Measurements from ENCODE around the gene TNFSF15. TPM values are rescaled to one million over a fixed set of nuclear protein-coding genes. Genes with fewer than 3 reads are reported as not detected.
A peak's percentile ranks its signal among the peaks of the same experiment; 100 is the strongest.

The TNFSF15 gene
- polyA plus RNA-seq, 6 donors from 2014 or later, result 0.16 TPM; not detected in 5

GRCh38 chr9:114775981-114776380 lies 29.9 kb downstream of the TNFSF15 start:
- H3K4me3 Mint-ChIP-seq, result no peak overlapping the region
- DNase-seq (no peak), ATAC-seq (ENCODE audit: low read depth in 2 of 2) (no peak)
- peaks cover 31 to 37% (median 34%) of the 10 kb centered on the region in 3 donors for H3K27me3 Mint-ChIP-seq
- no peak overlapping the region for H3K27ac Mint-ChIP-seq
- peaks cover 24 to 34% (median 30%) of the 10 kb centered on the region in 3 donors for H3K4me1 Mint-ChIP-seq
- H3K9me3 Mint-ChIP-seq, result no peaks in the 10 kb centered on the region
- H3K36me3 Mint-ChIP-seq, result peaks cover 0 to 6% of the 10 kb centered on the region in 2 donors

GRCh38 chr9:114775121-114775520 lies 30.7 kb downstream of the TNFSF15 start:
- DNase-seq, result no peak
- Mint-ChIP-seq H3K4me1 (peaks cover 29 to 39% (median 36%) of the 10 kb centered on the region in 3 donors), H3K9me3 (no peaks in the 10 kb centered on the region), H3K36me3 (peaks cover 0 to 6% of the 10 kb centered on the region in 2 donors), H3K27ac (no peak overlapping the region), H3K27me3 (peaks cover 30 to 35% (median 31%) of the 10 kb centered on the region in 3 donors), H3K4me3 (no peak overlapping the region)
- ATAC-seq (ENCODE audit: low read depth in 2 of 2), result no peak

GRCh38 chr9:114774524-114774923 lies 31.3 kb downstream of the TNFSF15 start:
- Mint-ChIP-seq H3K27ac (peak overlapping the region in 1 of 6 donors; percentile 44), H3K9me3 (no peaks in the 10 kb centered on the region), H3K27me3 (peaks cover 26 to 34% (median 30%) of the 10 kb centered on the region in 3 donors), H3K4me3 (peak overlapping the region in 6 of 8 donors; percentile 6 to 74 (median 38)), H3K36me3 (peaks cover 0 to 6% of the 10 kb centered on the region in 2 donors), H3K4me1 (peaks cover 29 to 39% (median 36%) of the 10 kb centered on the region in 3 donors)
- DNase-seq, result peak; percentile 49
- ATAC-seq (ENCODE audit: low read depth in 2 of 2), result peak; percentile 98

GRCh38 chr9:114771889-114772288 lies 34.0 kb downstream of the TNFSF15 start:
- ATAC-seq (ENCODE audit: low read depth in 2 of 2), result no peak

GRCh38 chr9:114770991-114771390 lies 34.8 kb downstream of the TNFSF15 start:
- no peak for ATAC-seq (ENCODE audit: low read depth in 2 of 2)

More at GRCh38 chr9:114771889-114772288, 34.0 kb downstream of the TNFSF15 start:
- H3K27me3 Mint-ChIP-seq, result peaks cover 2 to 14% (median 4%) of the 10 kb centered on the region in 3 donors
- DNase-seq, result no peak
- no peak overlapping the region for H3K27ac Mint-ChIP-seq
- no peak overlapping the region for H3K4me3 Mint-ChIP-seq
- H3K36me3 Mint-ChIP-seq, result no peaks in the 10 kb centered on the region
- H3K4me1 Mint-ChIP-seq, result peaks cover 25 to 35% (median 34%) of the 10 kb centered on the region in 3 donors
- no peaks in the 10 kb centered on the region for H3K9me3 Mint-ChIP-seq

GRCh38 chr9:114769624-114770023 lies 36.2 kb downstream of the TNFSF15 start:
- H3K27me3 Mint-ChIP-seq, result peaks cover 0 to 11% (median 9%) of the 10 kb centered on the region in 3 donors
- ATAC-seq (ENCODE audit: low read depth in 2 of 2) (no peak), DNase-seq (no peak)
- H3K9me3 Mint-ChIP-seq, result no peaks in the 10 kb centered on the region
- no peak overlapping the region for H3K4me3 Mint-ChIP-seq
- H3K27ac Mint-ChIP-seq, result no peak overlapping the region
- H3K36me3 Mint-ChIP-seq, result no peaks in the 10 kb centered on the region
- peaks cover 10 to 13% (median 12%) of the 10 kb centered on the region in 3 donors for H3K4me1 Mint-ChIP-seq

More at GRCh38 chr9:114770991-114771390, 34.8 kb downstream of the TNFSF15 start:
- no peak overlapping the region for H3K4me3 Mint-ChIP-seq
- DNase-seq, result no peak
- H3K9me3 Mint-ChIP-seq, result no peaks in the 10 kb centered on the region
- H3K27ac Mint-ChIP-seq, result no peak overlapping the region
- no peaks in the 10 kb centered on the region for H3K36me3 Mint-ChIP-seq
- H3K27me3 Mint-ChIP-seq, result peaks cover 0 to 7% (median 4%) of the 10 kb centered on the region in 3 donors
- peaks cover 18 to 27% (median 26%) of the 10 kb centered on the region in 3 donors for H3K4me1 Mint-ChIP-seq

GRCh38 chr9:114763220-114763619 lies 42.6 kb downstream of the TNFSF15 start:
- H3K27ac Mint-ChIP-seq, result no peak overlapping the region
- DNase-seq (no peak), ATAC-seq (ENCODE audit: low read depth in 2 of 2) (no peak)
- peaks cover 8 to 18% (median 14%) of the 10 kb centered on the region in 3 donors for H3K27me3 Mint-ChIP-seq
- H3K4me1 Mint-ChIP-seq, result no peaks in the 10 kb centered on the region
- H3K9me3 Mint-ChIP-seq, result peaks cover 0 to 10% (median 0%) of the 10 kb centered on the region in 7 donors
- H3K4me3 Mint-ChIP-seq, result no peak overlapping the region
- no peaks in the 10 kb centered on the region for H3K36me3 Mint-ChIP-seq

- no peak for DNase-seq
- Mint-ChIP-seq H3K27ac (no peak overlapping the region), H3K4me1 (peaks cover 4 to 7% (median 6%) of the 10 kb centered on the region in 3 donors), H3K4me3 (no peak overlapping the region), H3K9me3 (peaks cover 0 to 10% (median 0%) of the 10 kb centered on the region in 7 donors), H3K27me3 (peaks cover 8 to 18% (median 14%) of the 10 kb centered on the region in 3 donors), H3K36me3 (no peaks in the 10 kb centered on the region)
- no peak for ATAC-seq (ENCODE audit: low read depth in 2 of 2)
Measured at GRCh38 chr9:114761523-114761922, 44.3 kb downstream of the TNFSF15 start.

GRCh38 chr9:114759512-114760341 lies 46.1 kb downstream of the TNFSF15 start:
- DNase-seq (no peak), ATAC-seq (ENCODE audit: low read depth in 2 of 2) (no peak)
- Mint-ChIP-seq H3K27me3 (peaks cover 8 to 9% (median 9%) of the 10 kb centered on the region in 3 donors), H3K36me3 (no peaks in the 10 kb centered on the region), H3K4me3 (no peak overlapping the region), H3K9me3 (peaks cover 0 to 10% (median 0%) of the 10 kb centered on the region in 7 donors), H3K27ac (no peak overlapping the region), H3K4me1 (peaks cover 16 to 22% (median 19%) of the 10 kb centered on the region in 3 donors)

GRCh38 chr9:114757984-114758383 lies 47.9 kb downstream of the TNFSF15 start:
- Mint-ChIP-seq H3K27me3 (no peaks in the 10 kb centered on the region), H3K36me3 (no peaks in the 10 kb centered on the region), H3K4me1 (peaks cover 26 to 36% (median 33%) of the 10 kb centered on the region in 3 donors), H3K4me3 (no peak overlapping the region), H3K27ac (no peak overlapping the region), H3K9me3 (peaks cover 0 to 8% (median 0%) of the 10 kb centered on the region in 7 donors)
- DNase-seq, result no peak
- ATAC-seq (ENCODE audit: low read depth in 2 of 2), result no peak

GRCh38 chr9:114757395-114757794 lies 48.4 kb downstream of the TNFSF15 start:
- H3K27me3 Mint-ChIP-seq, result no peaks in the 10 kb centered on the region
- DNase-seq, result no peak
- H3K4me3 Mint-ChIP-seq, result no peak overlapping the region
- no peak for ATAC-seq (ENCODE audit: low read depth in 2 of 2)
- H3K27ac Mint-ChIP-seq, result peak overlapping the region in 1 of 6 donors; percentile 31
- H3K9me3 Mint-ChIP-seq, result peaks cover 0 to 4% (median 0%) of the 10 kb centered on the region in 7 donors
- peaks cover 26 to 36% (median 33%) of the 10 kb centered on the region in 3 donors for H3K4me1 Mint-ChIP-seq
- no peaks in the 10 kb centered on the region for H3K36me3 Mint-ChIP-seq

GRCh38 chr9:114756920-114757319 lies 48.9 kb downstream of the TNFSF15 start:
- peak overlapping the region in 2 of 6 donors; percentile 17 to 29 for H3K27ac Mint-ChIP-seq
- H3K9me3 Mint-ChIP-seq, result peaks cover 0 to 4% (median 0%) of the 10 kb centered on the region in 7 donors
- H3K4me1 Mint-ChIP-seq, result peaks cover 26 to 36% (median 33%) of the 10 kb centered on the region in 3 donors
- H3K4me3 Mint-ChIP-seq, result no peak overlapping the region
- DNase-seq (no peak), ATAC-seq (ENCODE audit: low read depth in 2 of 2) (no peak)
- H3K36me3 Mint-ChIP-seq, result no peaks in the 10 kb centered on the region
- no peaks in the 10 kb centered on the region for H3K27me3 Mint-ChIP-seq

GRCh38 chr9:114754581-114754980 lies 51.3 kb downstream of the TNFSF15 start:
- Mint-ChIP-seq H3K27ac (peak overlapping the region; percentile 5 to 79 (median 41)), H3K27me3 (peaks cover 0 to 5% (median 0%) of the 10 kb centered on the region in 3 donors), H3K4me3 (peak overlapping the region in 4 of 8 donors; percentile 23 to 72 (median 33)), H3K36me3 (no peaks in the 10 kb centered on the region), H3K4me1 (peaks cover 26 to 36% (median 33%) of the 10 kb centered on the region in 3 donors), H3K9me3 (peaks cover 0 to 4% (median 0%) of the 10 kb centered on the region in 7 donors)
- DNase-seq (peak; percentile 76), ATAC-seq (ENCODE audit: low read depth in 2 of 2) (peak; percentile 97 to 99)

Data from naive B cell (primary cell).